Endodermal cell (in vitro differentiated cells): ENCODE measurements around the gene HAVCR1. TPM values are rescaled to one million over a fixed set of nuclear protein-coding genes. Genes with fewer than 3 reads are reported as not detected.

ENCODE experiments used
- DNase-seq: peaks from one replicate; pipeline ENCODE4 v3.0.0-alpha.2; 2017
- H3K27ac ChIP-seq: 2 replicates; pipeline ENCODE4 v1.5.1; 2013; ENCODE audit warnings: mild to moderate bottlenecking, low read depth, low read length, moderate library complexity
- H3K27me3 ChIP-seq: 2 replicates; pipeline ENCODE4 v1.6.1; 2013; ENCODE audit warnings: mild to moderate bottlenecking, low read length, moderate library complexity; ENCODE audit not compliant: insufficient read depth, control insufficient read depth, poor library complexity, severe bottlenecking
- H3K36me3 ChIP-seq: 2 replicates; pipeline ENCODE4 v1.7.0; 2013; ENCODE audit warnings: mild to moderate bottlenecking, low read length, moderate library complexity; ENCODE audit not compliant: control insufficient read depth, insufficient read depth
- H3K4me1 ChIP-seq: one replicate; pipeline ENCODE4 v1.7.0; 2013; ENCODE audit warnings: low read length; ENCODE audit not compliant: control insufficient read depth, insufficient read depth
- H3K4me3 ChIP-seq: 2 replicates; pipeline ENCODE4 v1.5.1; 2013; ENCODE audit warnings: mild to moderate bottlenecking, low read length, moderate library complexity
- H3K9ac ChIP-seq: 2 replicates; pipeline ENCODE4 v1.6.1; 2013; ENCODE audit warnings: mild to moderate bottlenecking, low read length, moderate library complexity; ENCODE audit not compliant: poor library complexity, severe bottlenecking; ENCODE audit errors: extremely low read depth
- H3K9me3 ChIP-seq: 2 replicates; pipeline ENCODE4 v1.6.1; 2013; ENCODE audit warnings: mild to moderate bottlenecking, low read length, moderate library complexity; ENCODE audit not compliant: control insufficient read depth
- H3K27ac Mint-ChIP-seq: 2 replicates; pipeline ENCODE4 v1.8.0; 2020; ENCODE audit warnings: mixed read lengths
- H3K27me3 Mint-ChIP-seq: 2 replicates; pipeline ENCODE4 v1.8.0; 2021; ENCODE audit warnings: mild to moderate bottlenecking, mixed read lengths; ENCODE audit not compliant: insufficient read depth
- H3K36me3 Mint-ChIP-seq: 2 replicates; pipeline ENCODE4 v1.8.0; 2020; ENCODE audit warnings: low read depth, mixed read lengths
- H3K4me1 Mint-ChIP-seq: 2 replicates; pipeline ENCODE4 v1.8.0; 2020; ENCODE audit warnings: mixed read lengths
- H3K4me3 Mint-ChIP-seq: 2 replicates; pipeline ENCODE4 v1.8.0; 2020; ENCODE audit warnings: mild to moderate bottlenecking, moderate library complexity, mixed read lengths
- H3K9me3 Mint-ChIP-seq: 2 replicates; pipeline ENCODE4 v1.8.0; 2020; ENCODE audit warnings: mild to moderate bottlenecking, mixed read lengths
- WGBS, 2 experiments: methylation state at CpG; one replicate each; pipeline versions ENCODE4 v1.1.5 to v1.1.7; 2013; ENCODE audit warnings: missing lambda C conversion rate in 2 of 2, mixed read lengths in 1 of 2; ENCODE audit not compliant: insufficient coverage in 1 of 2, insufficient read length in 1 of 2; 5-methylcytosine and 5-hydroxymethylcytosine counted together
- total RNA-seq, 2 donors: library from RNA; stranded (reverse); fragmentation: NEBNext Ultra II Directional in 1 of 2; extraction: Animal tissue kit (Norgen Biotek cat#: 25700) in 1 of 2; gene quantifications; 2 replicates in 1 of 2; 3 replicates in 1 of 2; pipeline ENCODE4 v1.2.1, GENCODE V29; 2021
- TF ChIP-seq, protein P1 (sequence below): fragments of 200-600 bp; sonication (generic); conservative IDR thresholded peaks from 2 replicates; pipeline ENCODE4 v1.5.0; 2021; ENCODE audit warnings: antibody characterized with exemption, mild to moderate bottlenecking

Gene HAVCR1
- total RNA-seq, 2 donors from 2014 or later, result 0.59 to 0.60 TPM

DNA sequence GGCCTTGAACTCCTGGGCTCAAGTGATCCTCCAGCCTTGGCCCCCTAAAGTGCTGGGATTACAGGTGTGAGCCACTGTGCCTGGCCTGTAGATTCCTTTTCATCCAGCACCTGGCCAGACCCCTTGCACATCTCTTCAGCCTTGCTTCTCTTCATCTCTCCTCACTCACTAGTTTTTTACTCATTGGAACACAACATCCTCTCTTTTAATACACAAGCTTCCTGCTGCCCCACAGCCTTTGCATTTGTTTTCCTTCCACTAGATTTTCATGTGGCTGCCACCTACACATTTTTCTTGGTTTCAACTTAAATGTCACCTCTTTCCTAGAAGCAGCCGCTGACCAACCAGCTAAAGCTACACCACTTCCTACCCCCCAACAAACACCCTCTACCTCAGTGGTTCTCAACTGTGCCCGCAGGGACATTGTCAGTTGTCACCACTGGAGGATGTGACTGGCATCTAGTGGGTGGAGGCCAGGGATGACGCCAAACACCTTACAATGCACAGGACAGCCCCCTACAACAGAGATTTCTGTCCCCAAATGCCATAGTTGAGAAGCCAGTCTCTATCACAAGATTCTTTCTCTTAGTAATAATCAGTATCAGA is 33.7 kb downstream of the HAVCR1 start:
- DNase-seq, result no peak
- no peak overlapping the region for H3K9ac ChIP-seq
- TF ChIP-seq, protein P1, sequence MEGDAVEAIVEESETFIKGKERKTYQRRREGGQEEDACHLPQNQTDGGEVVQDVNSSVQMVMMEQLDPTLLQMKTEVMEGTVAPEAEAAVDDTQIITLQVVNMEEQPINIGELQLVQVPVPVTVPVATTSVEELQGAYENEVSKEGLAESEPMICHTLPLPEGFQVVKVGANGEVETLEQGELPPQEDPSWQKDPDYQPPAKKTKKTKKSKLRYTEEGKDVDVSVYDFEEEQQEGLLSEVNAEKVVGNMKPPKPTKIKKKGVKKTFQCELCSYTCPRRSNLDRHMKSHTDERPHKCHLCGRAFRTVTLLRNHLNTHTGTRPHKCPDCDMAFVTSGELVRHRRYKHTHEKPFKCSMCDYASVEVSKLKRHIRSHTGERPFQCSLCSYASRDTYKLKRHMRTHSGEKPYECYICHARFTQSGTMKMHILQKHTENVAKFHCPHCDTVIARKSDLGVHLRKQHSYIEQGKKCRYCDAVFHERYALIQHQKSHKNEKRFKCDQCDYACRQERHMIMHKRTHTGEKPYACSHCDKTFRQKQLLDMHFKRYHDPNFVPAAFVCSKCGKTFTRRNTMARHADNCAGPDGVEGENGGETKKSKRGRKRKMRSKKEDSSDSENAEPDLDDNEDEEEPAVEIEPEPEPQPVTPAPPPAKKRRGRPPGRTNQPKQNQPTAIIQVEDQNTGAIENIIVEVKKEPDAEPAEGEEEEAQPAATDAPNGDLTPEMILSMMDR, result no peak
- 94% methylated on average over 3 of the region's 3 CpGs; no CpG with 5 or more reads in 1 of the 2 experiments for WGBS, 2 experiments
- Mint-ChIP-seq H3K9me3 (no peaks in the 10 kb centered on the region), H3K36me3 (no peaks in the 10 kb centered on the region), H3K27me3 (no peaks in the 10 kb centered on the region), H3K4me3 (no peak overlapping the region), H3K27ac (peak overlapping the region; percentile 0), H3K4me1 (peaks cover 11% of the 10 kb centered on the region)
- no peak overlapping the region for H3K4me3 ChIP-seq
- no peaks in the 10 kb centered on the region for H3K4me1 ChIP-seq
- H3K27ac ChIP-seq, result no peak overlapping the region
- no peaks in the 10 kb centered on the region for H3K27me3 ChIP-seq
- H3K9me3 ChIP-seq, result no peaks in the 10 kb centered on the region
- H3K36me3 ChIP-seq, result no peaks in the 10 kb centered on the region

DNA sequence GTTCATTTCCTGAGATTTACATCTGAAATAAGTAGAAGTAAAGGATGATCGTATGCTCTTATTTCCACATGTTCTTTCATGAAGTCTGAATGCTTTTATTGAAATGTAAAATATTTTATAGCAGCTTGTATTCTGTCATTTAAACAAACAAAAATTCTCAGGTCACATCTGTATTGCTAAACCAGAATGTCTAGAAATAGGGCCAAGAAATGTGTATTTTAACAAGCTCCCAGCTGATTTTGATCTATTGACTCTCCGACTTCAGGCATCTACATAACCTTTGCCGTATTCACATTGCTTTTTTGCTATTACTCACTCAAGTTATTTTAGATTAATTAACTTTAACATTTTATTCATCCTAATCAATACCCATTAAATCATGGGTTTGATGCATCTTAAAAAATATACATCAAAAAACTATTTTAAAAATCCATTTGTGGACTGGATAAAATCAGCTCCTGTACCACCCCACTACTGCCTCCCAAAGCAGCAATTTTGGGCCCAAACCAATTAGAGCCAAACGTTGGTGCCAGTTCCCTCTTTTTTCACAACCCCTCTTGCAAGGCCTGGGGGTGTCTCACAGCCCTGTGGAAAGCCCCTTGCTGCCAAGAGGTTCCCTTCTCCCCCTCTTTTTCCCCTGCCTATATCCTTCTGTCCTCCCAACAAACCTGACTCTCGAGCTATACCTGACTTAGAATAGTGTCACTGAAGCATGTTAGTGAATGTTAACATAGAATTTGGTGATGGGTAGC is 34.5 kb downstream of the HAVCR1 start:
- Histone ChIP-seq H3K27me3 (no peaks in the 10 kb centered on the region), H3K4me3 (no peak overlapping the region), H3K9ac (no peak overlapping the region), H3K27ac (no peak overlapping the region), H3K9me3 (no peaks in the 10 kb centered on the region), H3K36me3 (no peaks in the 10 kb centered on the region), H3K4me1 (no peaks in the 10 kb centered on the region)
- TF ChIP-seq, protein P1, result no peak
- Mint-ChIP-seq H3K9me3 (no peaks in the 10 kb centered on the region), H3K4me1 (peaks cover 11% of the 10 kb centered on the region), H3K27me3 (no peaks in the 10 kb centered on the region), H3K4me3 (no peak overlapping the region), H3K36me3 (no peaks in the 10 kb centered on the region), H3K27ac (no peak overlapping the region)
- no peak for DNase-seq
- 95 to 96% methylated on average over 2 to 5 of the region's 5 CpGs for WGBS, 2 experiments

DNA sequence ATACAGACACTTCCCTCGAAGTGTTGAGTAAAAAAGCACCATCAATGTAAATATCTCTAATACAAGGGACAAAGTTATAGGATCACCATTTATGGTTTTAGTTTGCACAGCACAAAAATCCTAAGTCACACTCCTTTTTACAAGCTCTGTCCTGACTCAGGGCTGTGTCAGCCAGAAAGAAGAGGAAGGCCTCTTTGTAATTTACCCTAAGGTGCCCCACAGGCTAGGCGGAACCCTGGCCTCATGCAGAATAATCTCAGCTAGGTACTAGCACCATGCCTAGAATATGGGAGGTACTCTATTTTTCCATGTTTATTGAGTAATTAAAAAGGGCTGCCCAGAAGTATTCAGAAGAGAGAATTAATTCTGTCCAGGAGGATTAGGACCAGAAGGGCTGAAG is 36.9 kb downstream of the HAVCR1 start:
- no peak overlapping the region for H3K4me3 Mint-ChIP-seq
- no peak overlapping the region for H3K4me3 ChIP-seq
- peaks cover 6% of the 10 kb centered on the region for H3K4me1 Mint-ChIP-seq

More for the DNA sequence above, 36.9 kb downstream of the HAVCR1 start:
- Histone ChIP-seq H3K9me3 (peaks cover 21% of the 10 kb centered on the region), H3K9ac (no peak overlapping the region), H3K36me3 (no peaks in the 10 kb centered on the region), H3K27ac (no peak overlapping the region), H3K27me3 (no peaks in the 10 kb centered on the region), H3K4me1 (no peaks in the 10 kb centered on the region)
- peaks cover 14% of the 10 kb centered on the region for H3K9me3 Mint-ChIP-seq
- no peak overlapping the region for H3K27ac Mint-ChIP-seq
- TF ChIP-seq, protein P1, result no peak
- peaks cover 3% of the 10 kb centered on the region for H3K36me3 Mint-ChIP-seq
- H3K27me3 Mint-ChIP-seq, result no peaks in the 10 kb centered on the region
- no peak for DNase-seq
- 83 to 85% methylated on average over 1 to 2 of the region's 2 CpGs for WGBS, 2 experiments
